ENCODE measurements around the gene LRMDA. TPM values are rescaled to one million over a fixed set of nuclear protein-coding genes. Genes with fewer than 3 reads are reported as not detected.

Gene LRMDA
- total RNA-seq, 2 experiments from 2014 or later, result not detected

- no peaks in the 10 kb centered on the region for H3K36me3 ChIP-seq (ENCODE audit: insufficient read depth, low read length)
- no peaks in the 10 kb centered on the region for H3K9me3 ChIP-seq (ENCODE audit: low read length)
- H2AFZ ChIP-seq (ENCODE audit: low read length), result no peak overlapping the region
- no TSS peak for BruUV-seq (replicated peaks)
- H3K27ac ChIP-seq (ENCODE audit: low read depth, low read length, poor library complexity, severe bottlenecking), result no peak overlapping the region
- intact Hi-C loops (cut with micrococcal nuclease; ENCODE audit: unreplicated experiment), result no loop called here
- CTCF ChIA-PET (ENCODE audit: unreplicated experiment), result no interaction called here
- no peaks in the 10 kb centered on the region for H3K79me2 ChIP-seq (ENCODE audit: insufficient read depth, low read depth, low read length)
- POLR2A ChIA-PET, result interaction anchor here (0.6 to 0.7 kb wide), 2 partner anchors 170 to 177 kb away, joined by 3 to 4 read pairs; no protein-coding TSS in a partner anchor
- no peaks in the 10 kb centered on the region for H3K9me2 ChIP-seq (ENCODE audit: insufficient read depth, low read length)
- no peak overlapping the region for H3K4me3 ChIP-seq (ENCODE audit: low read depth, low read length, poor library complexity, severe bottlenecking)
- DNase-seq (ENCODE audit: low spot score), result no peak
- no peak overlapping the region for H3K4me2 ChIP-seq (ENCODE audit: low read length)
- TF ChIP-seq EZH2phosphoT487 (IDR thresholded peaks at IDR 0.05; ENCODE audit: borderline replicate concordance, low read depth, low read length), result no peak
- TF ChIP-seq CTCF (conservative IDR thresholded peaks at IDR 0.05; ENCODE audit: low read length), result 0 out of 2 replicates have a peak, but pooled peaks have one; percentile 24
- no peaks in the 10 kb centered on the region for H4K20me1 ChIP-seq (ENCODE audit: insufficient read depth, low read length)
- H3K4me1 ChIP-seq (ENCODE audit: insufficient read depth, low read length, poor library complexity, severe bottlenecking), result no peaks in the 10 kb centered on the region
Observed at GRCh38 chr10:75540357-75540966, 109.0 kb downstream of the LRMDA start.

GRCh38 chr10:75540981-75541380 is 109.6 kb downstream of the LRMDA start:
- Histone ChIP-seq H2AFZ (ENCODE audit: low read length) (no peak overlapping the region), H3K79me2 (ENCODE audit: insufficient read depth, low read depth, low read length) (no peaks in the 10 kb centered on the region), H3K36me3 (ENCODE audit: insufficient read depth, low read length) (no peaks in the 10 kb centered on the region), H3K9me3 (ENCODE audit: low read length) (no peaks in the 10 kb centered on the region), H3K4me3 (ENCODE audit: low read depth, low read length, poor library complexity, severe bottlenecking) (no peak overlapping the region), H3K9me2 (ENCODE audit: insufficient read depth, low read length) (no peaks in the 10 kb centered on the region), H4K20me1 (ENCODE audit: insufficient read depth, low read length) (no peaks in the 10 kb centered on the region), H3K27ac (ENCODE audit: low read depth, low read length, poor library complexity, severe bottlenecking) (no peak overlapping the region), H3K4me2 (ENCODE audit: low read length) (no peak overlapping the region), H3K4me1 (ENCODE audit: insufficient read depth, low read length, poor library complexity, severe bottlenecking) (no peaks in the 10 kb centered on the region)
- TF ChIP-seq EZH2phosphoT487 (IDR thresholded peaks at IDR 0.05; ENCODE audit: borderline replicate concordance, low read depth, low read length), result no peak
- TF ChIP-seq CTCF (conservative IDR thresholded peaks at IDR 0.05; ENCODE audit: low read length), result 0 out of 2 replicates have a peak, but pooled peaks have one; percentile 6
- CTCF ChIA-PET (ENCODE audit: unreplicated experiment), result no interaction called here
- intact Hi-C loops (cut with micrococcal nuclease; ENCODE audit: unreplicated experiment), result no loop called here
- no TSS peak for BruUV-seq (replicated peaks)
- POLR2A ChIA-PET, result interaction anchor here (0.6 to 0.7 kb wide), 2 partner anchors 169 to 176 kb away, joined by 3 to 4 read pairs; no protein-coding TSS in a partner anchor
- DNase-seq (ENCODE audit: low spot score), result no peak

- Histone ChIP-seq H3K4me2 (ENCODE audit: low read length) (no peak overlapping the region), H2AFZ (ENCODE audit: low read length) (no peak overlapping the region), H3K9me3 (ENCODE audit: low read length) (no peaks in the 10 kb centered on the region), H3K4me3 (ENCODE audit: low read depth, low read length, poor library complexity, severe bottlenecking) (no peak overlapping the region), H3K79me2 (ENCODE audit: insufficient read depth, low read depth, low read length) (no peaks in the 10 kb centered on the region), H3K4me1 (ENCODE audit: insufficient read depth, low read length, poor library complexity, severe bottlenecking) (no peaks in the 10 kb centered on the region), H4K20me1 (ENCODE audit: insufficient read depth, low read length) (no peaks in the 10 kb centered on the region), H3K27ac (ENCODE audit: low read depth, low read length, poor library complexity, severe bottlenecking) (no peak overlapping the region), H3K36me3 (ENCODE audit: insufficient read depth, low read length) (no peaks in the 10 kb centered on the region), H3K9me2 (ENCODE audit: insufficient read depth, low read length) (no peaks in the 10 kb centered on the region)
- TF ChIP-seq CTCF (conservative IDR thresholded peaks at IDR 0.05; ENCODE audit: low read length) (no peak), EZH2phosphoT487 (IDR thresholded peaks at IDR 0.05; ENCODE audit: borderline replicate concordance, low read depth, low read length) (no peak)
- POLR2A ChIA-PET, result interaction anchor here (0.7 kb wide), 1 partner anchor 169 kb away, joined by 4 read pairs; no protein-coding TSS in a partner anchor
- intact Hi-C loops (cut with micrococcal nuclease; ENCODE audit: unreplicated experiment), result no loop called here
- CTCF ChIA-PET (ENCODE audit: unreplicated experiment), result no interaction called here
- DNase-seq (ENCODE audit: low spot score), result no peak
- no TSS peak for BruUV-seq (replicated peaks)
Observed at GRCh38 chr10:75541411-75541810, 110.0 kb downstream of the LRMDA start.

All from OCI-LY7 (cell line).